GM10266 (cell line): ENCODE measurements around the gene RADIL.

ENCODE experiments used
- DNase-seq: peaks from one replicate; pipeline ENCODE4 v3.0.0; 2012; ENCODE audit errors: extremely low spot score
- TF ChIP-seq, protein P1 (sequence below): IDR thresholded peaks from 2 replicates; pipeline ENCODE4 v1.5.1; 2012; ENCODE audit warnings: mild to moderate bottlenecking, low read depth; ENCODE audit not compliant: control insufficient read depth, insufficient read depth; ENCODE audit errors: missing control alignments

RADIL gene

GRCh38 chr7:4751398-4751947, 132.0 kb downstream of the RADIL start:
- no peak for DNase-seq
- TF ChIP-seq, protein P1, sequence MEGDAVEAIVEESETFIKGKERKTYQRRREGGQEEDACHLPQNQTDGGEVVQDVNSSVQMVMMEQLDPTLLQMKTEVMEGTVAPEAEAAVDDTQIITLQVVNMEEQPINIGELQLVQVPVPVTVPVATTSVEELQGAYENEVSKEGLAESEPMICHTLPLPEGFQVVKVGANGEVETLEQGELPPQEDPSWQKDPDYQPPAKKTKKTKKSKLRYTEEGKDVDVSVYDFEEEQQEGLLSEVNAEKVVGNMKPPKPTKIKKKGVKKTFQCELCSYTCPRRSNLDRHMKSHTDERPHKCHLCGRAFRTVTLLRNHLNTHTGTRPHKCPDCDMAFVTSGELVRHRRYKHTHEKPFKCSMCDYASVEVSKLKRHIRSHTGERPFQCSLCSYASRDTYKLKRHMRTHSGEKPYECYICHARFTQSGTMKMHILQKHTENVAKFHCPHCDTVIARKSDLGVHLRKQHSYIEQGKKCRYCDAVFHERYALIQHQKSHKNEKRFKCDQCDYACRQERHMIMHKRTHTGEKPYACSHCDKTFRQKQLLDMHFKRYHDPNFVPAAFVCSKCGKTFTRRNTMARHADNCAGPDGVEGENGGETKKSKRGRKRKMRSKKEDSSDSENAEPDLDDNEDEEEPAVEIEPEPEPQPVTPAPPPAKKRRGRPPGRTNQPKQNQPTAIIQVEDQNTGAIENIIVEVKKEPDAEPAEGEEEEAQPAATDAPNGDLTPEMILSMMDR = no peak

DNA sequence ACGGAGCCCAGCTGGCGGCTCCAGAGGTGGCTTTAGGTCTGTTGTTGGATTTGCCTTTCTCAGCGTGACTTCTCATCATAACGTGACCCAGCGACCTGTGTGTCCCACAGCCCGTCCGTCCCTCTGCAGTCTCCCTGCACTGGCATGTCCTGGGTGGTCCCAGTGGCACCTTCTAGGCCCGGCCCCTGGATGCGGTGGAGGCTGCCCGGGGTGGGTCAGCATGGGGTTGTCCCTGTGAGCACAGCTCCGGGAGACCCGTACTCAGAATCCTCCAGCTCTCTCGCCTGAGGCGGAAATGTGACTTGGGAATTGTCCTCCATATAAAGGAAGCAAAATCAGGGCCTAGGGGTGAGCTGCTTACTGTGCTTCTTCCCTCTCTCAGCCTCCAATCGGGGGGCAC, 133.7 kb downstream of the RADIL start:
- TF ChIP-seq, protein P1 = no peak
- DNase-seq = no peak

GRCh38 chr7:4749363-4749762, 134.2 kb downstream of the RADIL start:
- DNase-seq = no peak
- TF ChIP-seq, protein P1 = no peak
